Gastroesophageal sphincter (tissue), 3 donors: Measurements from ENCODE around the gene NDUFS6.

Experiments used
- CTCF ChIP-seq, 4 experiments: fragments of 200-600 bp in 2 of 4; fragments of 450-650 bp in 2 of 4; sonication (generic) in 1 of 4; IDR thresholded peaks; one replicate each; pipeline ENCODE4 v1.5.1; 2017 to 2019; ENCODE audit warnings: antibody characterized with exemption in 4 of 4, mild to moderate bottlenecking in 2 of 4, moderate library complexity in 2 of 4
- POLR2A ChIP-seq, 2 donors: fragments of 450-650 bp; IDR thresholded peaks; one replicate each; pipeline ENCODE4 v1.6.1; 2017; ENCODE audit warnings: antibody characterized with exemption in 2 of 2, mild to moderate bottlenecking in 2 of 2, moderate library complexity in 1 of 2
- POLR2AphosphoS5 ChIP-seq: sonication (generic); formaldehyde crosslinking; IDR thresholded peaks from one replicate; pipeline ENCODE4 v1.6.1; 2017; ENCODE audit warnings: antibody characterized with exemption

GRCh38 chr5:1806199-1806598 is 5.0 kb downstream of the NDUFS6 start:
- TF ChIP-seq CTCF (IDR thresholded peaks at IDR 0.05), result no peak
- TF ChIP-seq POLR2A (IDR thresholded peaks at IDR 0.05), result no peak
- TF ChIP-seq POLR2AphosphoS5, result no peak
